Fibroblast of skin of right biceps (primary cell): ENCODE results near the gene BUD31.
"Not testable (repeated sequence)": the region's sequence is repeated elsewhere in the genome, so short reads cannot be mapped to it uniquely, and the experiment has no call there.

ENCODE experiments used
- DNase-seq: peaks from one replicate; pipeline ENCODE4 v3.0.0-alpha.2; 2013

Gene BUD31

GRCh38 chr7:99402854-99403253 lies 5.9 kb upstream of the BUD31 start:
- no peak for DNase-seq

GRCh38 chr7:99403764-99404163 lies 5.0 kb upstream of the BUD31 start:
- no peak for DNase-seq

DNA sequence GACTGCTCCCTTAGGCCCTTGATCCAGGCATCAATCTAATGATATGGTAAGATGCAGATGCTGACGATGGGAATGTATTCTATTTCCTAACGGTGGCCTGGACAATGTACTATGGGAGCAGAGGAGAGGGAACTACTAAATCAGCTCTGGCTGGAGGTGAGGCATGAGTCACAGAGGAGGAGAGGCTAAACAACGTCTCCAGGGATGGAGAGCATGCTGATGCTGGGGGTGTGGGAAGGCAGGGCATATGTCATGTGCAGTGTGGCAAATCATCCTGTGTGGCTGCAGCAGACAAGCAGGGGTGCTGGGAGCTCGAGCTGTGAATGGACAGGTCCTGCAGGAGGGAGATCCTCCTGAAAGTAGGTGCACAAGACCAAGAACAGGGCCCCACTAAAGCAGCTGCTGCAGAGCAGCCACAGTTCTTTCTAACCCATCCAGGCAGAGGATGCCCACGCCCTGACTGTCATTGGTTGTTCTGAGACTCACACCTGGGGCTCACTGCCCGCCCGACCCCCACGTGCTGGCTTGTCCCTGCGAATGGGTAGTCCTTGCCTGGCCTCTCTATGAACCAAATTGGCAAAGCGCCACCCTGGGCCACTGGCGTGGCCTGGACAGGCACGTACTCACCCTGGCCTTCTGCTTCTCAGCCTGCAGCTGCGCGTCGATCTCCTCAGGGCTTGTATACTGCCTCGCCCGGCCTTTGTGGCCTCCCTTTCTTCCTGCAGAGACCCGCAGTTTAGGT lies 4.4 kb upstream of the BUD31 start:
- peak; percentile 18 for DNase-seq

GRCh38 chr7:99404977-99405320 lies 3.8 kb upstream of the BUD31 start:
- no peak for DNase-seq

DNA sequence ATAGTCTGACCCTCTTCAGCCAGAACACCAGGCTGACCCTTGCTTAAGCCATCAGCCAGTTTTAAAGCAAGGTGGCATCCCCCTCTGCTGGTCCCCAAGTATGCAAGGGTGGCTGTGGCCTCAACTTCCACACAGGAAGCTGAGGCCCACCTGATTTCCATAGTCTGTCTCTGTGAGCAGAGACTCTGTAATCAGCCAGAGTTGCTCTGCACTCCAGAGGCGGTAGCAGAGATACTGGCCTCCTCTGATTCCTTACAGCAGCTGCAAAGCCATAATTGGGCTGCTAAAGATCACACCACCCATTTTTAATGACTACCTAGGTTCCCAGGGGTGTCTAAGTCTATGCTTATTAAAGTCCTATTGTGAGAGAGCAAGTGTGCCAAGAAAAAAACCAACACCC lies 2.2 kb upstream of the BUD31 start:
- no peak for DNase-seq

GRCh38 chr7:99407872-99408378 lies 844 bp upstream of the BUD31 start:
- peak; percentile 83 for DNase-seq

DNA sequence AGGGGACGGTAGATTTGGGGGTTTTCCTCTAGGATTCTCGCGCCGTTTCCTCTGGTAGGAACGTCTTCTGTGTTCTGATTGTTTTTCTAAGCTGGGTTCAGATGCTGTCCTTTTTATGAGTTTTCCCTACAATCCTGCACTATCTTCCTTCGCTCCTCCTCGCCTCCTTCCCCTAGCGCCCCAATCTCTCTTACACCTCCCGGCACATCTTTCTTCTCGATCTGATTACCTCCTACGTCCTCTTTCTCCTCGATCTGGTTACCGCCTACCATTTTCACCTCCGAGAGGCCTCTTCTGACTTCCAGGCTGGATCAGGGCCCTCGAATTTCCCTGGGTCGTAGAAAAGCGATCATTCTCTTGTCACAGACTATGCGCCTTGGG lies 413 bp downstream of the BUD31 start:
- no peak for DNase-seq

DNA sequence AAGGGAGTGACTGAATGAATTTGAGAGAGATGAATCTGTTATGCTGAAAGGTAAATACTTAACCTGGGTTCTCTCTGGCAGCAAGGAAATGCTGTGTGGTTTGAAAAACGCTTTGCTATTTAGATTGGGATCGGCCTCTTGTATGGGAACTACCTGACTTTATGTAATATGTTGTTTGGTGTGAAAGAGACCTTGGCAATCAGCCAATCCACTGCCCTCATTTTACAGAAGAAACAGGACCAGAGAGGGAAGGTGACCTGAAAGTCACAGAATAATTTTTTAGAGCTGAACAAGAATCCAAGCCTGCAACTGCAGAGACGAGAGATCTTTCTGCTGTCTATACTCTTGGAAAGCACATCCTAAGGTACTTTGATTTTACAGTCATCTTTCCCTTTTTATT lies 1.0 kb downstream of the BUD31 start:
- no peak for DNase-seq

DNA sequence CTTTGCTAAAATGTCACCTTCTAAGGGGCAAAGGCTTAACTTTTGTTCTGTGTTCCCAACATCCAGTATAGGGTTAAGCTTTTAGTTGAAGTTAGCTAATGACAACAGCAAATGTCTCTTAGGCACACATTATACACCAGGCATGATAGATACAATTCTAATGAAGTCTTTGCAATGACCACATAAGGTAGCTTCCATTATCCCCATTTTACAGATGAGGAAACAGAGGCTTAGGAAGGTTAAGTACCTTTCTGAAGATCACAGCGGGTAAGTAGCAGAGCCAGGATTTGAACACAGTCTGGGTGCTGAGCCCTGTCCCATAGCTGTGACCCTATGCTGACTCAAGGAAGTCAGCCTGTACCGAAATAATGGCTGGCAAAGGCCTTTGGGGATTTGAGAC lies 1.9 kb downstream of the BUD31 start:
- DNase-seq: no peak

GRCh38 chr7:99415513-99416127 lies 6.9 kb downstream of the BUD31 start:
- DNase-seq: peak; percentile 47

DNA sequence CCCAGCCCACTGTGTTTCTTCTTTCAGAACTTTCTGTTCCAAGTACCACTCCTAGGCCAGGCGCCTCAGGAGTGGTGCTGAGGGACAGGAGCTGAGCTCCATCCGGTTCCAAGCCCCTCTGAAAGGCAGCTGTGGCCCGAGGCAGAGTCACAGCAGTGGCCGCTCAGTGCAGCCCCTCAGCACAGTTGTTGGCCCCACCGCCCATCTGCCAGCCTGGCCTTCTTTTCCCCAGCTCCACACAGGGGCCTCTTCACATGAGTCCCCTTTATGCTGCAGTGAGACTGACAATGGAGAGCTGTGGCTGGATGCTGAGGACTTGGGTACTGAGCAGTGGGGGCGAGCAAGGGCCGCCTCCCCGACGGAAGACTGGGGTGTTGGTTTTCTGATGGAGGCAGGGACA lies 9.5 kb downstream of the BUD31 start:
- no peak for DNase-seq

- no peak for DNase-seq
Observed at GRCh38 chr7:99419323-99420021, 10.7 kb downstream of the BUD31 start.

DNA sequence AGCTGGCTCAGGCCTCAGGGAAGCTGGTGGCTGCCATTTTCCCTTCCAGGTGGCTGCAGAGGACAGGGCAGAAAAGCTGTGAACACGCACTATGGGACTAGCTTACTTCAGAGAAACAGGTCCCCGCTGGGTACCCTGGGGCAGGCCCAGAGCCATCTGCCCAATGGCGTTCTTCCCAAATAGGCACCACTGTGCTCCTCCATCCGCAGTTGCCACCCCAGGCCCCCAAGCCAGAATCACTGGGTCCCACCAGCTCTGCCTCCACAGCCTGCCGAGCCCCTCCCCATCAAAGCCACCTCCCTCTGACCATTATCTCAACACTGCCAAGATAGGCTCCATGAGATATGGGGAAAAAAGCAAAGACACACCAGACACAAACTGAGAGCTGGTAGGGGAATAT lies 11.4 kb downstream of the BUD31 start:
- DNase-seq: no peak

DNA sequence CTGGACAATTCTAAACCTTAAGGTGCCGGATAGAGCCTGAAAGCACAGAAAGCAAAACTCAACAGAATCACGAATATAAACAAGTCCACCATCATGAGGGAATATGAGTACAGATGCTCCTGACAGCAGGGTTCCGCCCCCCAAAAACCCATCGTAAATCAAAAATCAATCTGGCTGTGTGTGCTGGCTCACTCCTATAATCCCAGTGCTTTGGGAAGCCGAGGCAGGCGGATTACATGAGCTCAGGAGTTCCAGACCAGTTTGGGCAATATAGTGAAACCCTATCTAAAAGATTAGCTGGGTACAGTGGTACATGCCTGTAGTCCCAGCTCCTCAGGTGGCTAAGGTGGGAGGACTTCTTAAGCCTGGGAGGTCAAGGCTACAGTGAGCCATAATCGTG lies 12.2 kb downstream of the BUD31 start:
- DNase-seq: no peak

- DNase-seq: no peak
Observed at GRCh38 chr7:99422186-99422585, 13.4 kb downstream of the BUD31 start.

DNA sequence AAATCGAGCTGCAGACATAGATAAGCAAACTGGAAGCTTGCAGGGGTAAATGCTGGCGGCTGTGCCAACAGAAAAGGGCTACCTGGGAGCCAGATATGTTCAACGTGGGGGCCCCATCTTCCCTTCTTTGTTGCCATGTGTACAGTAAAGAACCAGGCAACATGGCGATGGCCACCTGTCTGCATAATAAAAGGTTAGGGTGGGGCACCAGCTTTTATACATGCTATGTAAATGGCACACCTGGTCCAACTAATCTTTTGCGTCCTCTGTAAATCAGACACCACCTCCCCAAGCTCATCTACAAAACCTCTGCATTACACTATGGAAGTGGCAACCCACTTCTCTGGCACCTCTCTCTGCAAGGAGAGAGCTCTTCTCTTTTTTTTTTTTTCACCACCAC lies 13.9 kb downstream of the BUD31 start:
- DNase-seq: no peak

DNA sequence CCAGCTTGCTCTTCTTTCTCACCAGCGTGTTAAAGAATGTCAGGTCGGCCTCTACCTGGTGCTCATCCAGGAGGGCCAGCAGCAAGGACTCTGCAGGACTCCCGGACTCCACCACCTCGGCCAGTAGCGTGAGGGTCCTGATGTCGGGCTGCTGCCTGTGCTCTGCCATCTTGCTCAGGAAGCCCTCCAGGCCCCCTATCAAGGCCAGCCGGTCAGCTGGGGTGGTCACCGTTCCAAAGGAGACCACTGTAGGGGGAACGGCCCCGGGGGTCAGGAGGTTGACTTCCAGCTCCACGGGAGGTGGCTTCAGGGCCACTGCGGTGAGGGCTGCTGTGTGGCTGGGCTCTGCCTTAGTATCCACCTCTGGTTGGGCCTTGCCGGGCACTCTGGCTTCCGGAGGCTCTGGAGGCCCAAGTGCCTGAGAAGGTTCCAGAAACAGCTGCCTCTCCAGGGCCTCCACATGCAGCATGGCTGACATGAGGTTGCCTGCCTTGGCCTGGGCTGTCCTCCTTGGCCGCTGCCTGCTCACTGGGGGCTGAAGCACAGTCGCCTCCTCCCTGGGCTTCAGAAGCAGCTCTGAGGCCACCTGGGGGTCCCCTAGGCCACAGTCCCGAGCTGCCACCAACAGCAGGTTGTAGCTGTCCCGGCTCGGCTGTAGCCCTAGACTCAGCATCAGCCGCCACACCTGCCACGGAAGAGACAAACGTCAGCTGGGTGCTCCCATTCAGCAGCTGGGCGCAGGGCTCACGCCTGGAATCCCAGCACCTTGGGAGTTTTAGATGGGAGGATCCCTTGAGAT lies 16.4 kb downstream of the BUD31 start:
- no peak for DNase-seq

DNA sequence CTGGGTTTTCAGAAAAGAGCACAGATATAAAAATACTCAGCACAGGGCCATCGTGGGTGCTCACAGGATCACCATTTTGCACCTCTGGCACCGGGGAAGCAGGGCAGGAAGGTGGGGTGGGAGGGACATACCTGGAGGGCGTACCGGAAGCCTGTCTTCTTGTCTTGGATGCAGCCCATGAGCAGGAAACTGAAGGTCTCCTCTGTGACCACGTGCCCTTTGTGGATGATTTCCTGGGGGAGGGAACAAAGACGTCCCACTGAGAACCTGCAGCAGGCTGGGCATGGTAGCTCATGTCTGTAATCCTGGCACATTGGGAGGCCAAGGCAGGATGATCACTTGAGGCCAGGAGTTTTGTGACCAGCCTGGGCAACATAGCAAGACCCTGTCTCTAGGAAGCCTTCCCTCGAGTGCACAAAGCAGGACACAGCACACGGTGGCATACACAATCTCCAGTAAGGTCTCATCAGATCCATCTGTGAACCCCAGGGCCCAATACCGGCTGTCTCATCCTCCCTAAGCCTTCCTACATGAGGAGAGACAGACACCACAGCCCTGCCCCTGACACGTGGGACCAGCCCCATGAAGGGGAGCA lies 20.3 kb downstream of the BUD31 start:
- DNase-seq: no peak

GRCh38 chr7:99429756-99430155 lies 21.0 kb downstream of the BUD31 start:
- no peak for DNase-seq

- DNase-seq: not testable (repeated sequence)
Observed at GRCh38 chr7:99431756-99432540, 23.2 kb downstream of the BUD31 start.

DNA sequence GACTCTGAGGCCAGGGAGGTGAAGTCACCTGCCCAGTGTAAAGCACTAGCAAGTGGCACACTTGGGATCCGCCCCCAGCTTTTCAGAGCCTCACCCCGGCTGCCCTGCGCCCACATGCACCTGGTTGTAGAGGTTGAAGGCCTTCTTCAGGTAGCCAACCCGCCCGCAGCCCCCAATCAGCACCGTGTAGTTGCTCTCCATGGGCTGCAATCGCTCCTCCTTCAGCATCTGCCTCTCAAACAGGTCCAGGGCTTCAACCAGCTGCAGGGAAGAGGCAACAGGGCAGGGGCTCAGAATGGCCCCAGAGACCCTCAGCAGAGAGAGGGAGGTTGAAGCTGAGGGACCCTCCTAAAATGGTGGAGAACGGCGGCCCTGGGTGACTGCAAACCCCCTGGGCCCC lies 24.4 kb downstream of the BUD31 start:
- DNase-seq: no peak

- DNase-seq: no peak
Observed at GRCh38 chr7:99437946-99438572, 29.3 kb downstream of the BUD31 start.
